ENCODE data around the gene ZC3H12D. TPM values are rescaled to one million over a fixed set of nuclear protein-coding genes. Genes with fewer than 3 reads are reported as not detected.
A peak's percentile ranks its signal among the peaks of the same experiment; 100 is the strongest.
"Not testable (repeated sequence)": the region's sequence is repeated elsewhere in the genome, so short reads cannot be mapped to it uniquely, and the experiment has no call there.

ZC3H12D gene
- total RNA-seq, 1 experiment from 2014 or later, result not detected

DNA sequence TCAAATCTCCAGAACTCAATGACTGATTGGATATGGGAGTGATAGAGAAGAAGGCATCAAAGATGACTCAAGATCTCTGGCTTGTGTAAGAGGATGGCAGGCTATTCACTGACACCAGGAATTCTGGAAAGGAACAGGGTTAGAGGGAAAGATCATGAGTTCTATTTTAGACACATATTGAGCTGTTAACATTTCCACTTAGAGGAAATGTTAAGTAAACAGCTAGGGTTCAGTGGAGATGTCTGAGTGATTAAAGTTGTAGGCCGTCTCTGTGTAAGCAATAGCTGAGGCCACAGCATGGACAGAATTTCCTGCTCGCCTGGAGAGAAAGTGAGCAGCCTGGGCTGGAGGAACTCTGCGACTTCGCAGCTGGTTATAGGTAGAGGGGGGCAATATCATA lies 21.0 kb downstream of the ZC3H12D start:
- in situ Hi-C loops (cut with HindIII; ENCODE audit: low sequenced_read_pairs), result no loop called here

DNA sequence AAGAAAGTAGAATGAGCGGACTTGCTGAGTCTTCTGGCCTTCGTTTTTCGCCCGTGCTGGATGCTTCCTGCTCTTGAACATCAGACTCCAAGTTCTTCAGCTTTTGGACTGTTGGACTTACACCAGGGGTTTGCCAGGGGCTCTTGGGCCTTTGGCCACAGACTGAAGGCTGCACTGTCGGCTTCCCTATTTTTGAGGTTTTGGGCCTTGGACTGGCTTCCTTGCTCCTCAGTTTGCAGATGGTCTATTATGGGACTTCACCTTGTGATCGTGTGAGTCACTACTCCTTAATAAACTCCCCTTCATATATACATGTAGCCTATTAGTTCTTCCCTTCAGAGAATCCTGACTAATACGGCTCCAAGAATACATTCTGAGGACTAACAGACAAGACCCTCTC lies 22.1 kb downstream of the ZC3H12D start:
- DNase-seq (ENCODE audit: low spot score); in situ Hi-C loops (cut with HindIII; ENCODE audit: low sequenced_read_pairs): not testable (repeated sequence)

More for the DNA sequence above, 21.0 kb downstream of the ZC3H12D start:
- DNase-seq (ENCODE audit: low spot score), result no peak

- no peak for DNase-seq (ENCODE audit: low spot score)
- in situ Hi-C loops (cut with HindIII; ENCODE audit: low sequenced_read_pairs), result no loop called here
These were observed 23.1 kb downstream of the ZC3H12D start for GRCh38 chr6:149461670-149462069.

GRCh38 chr6:149460249-149460648 lies 24.6 kb downstream of the ZC3H12D start:
- not testable (repeated sequence) for DNase-seq (ENCODE audit: low spot score)

GRCh38 chr6:149459761-149460160 lies 25.1 kb downstream of the ZC3H12D start:
- in situ Hi-C loops (cut with HindIII; ENCODE audit: low sequenced_read_pairs), result no loop called here

More at GRCh38 chr6:149460249-149460648, 24.6 kb downstream of the ZC3H12D start:
- in situ Hi-C loops (cut with HindIII; ENCODE audit: low sequenced_read_pairs), result not testable (repeated sequence)

DNA sequence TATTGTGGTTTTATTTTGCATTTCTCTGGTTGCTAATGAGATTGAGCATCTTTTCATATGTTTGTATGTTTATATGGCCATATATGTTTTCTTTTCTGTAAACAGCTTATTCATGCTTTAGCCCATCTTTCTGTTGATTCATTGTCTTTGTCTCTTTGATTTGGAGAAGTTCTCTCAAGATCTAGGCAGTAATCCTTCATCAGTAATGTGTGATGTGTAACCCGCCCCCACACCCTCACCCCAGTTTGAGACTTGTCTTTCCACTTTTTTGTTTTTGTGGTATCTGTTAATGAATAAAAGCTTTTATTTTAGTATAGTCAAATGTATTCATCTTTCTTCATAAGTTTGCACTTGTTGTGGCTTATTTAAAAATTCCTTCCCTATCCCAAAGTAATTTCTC lies 26.0 kb downstream of the ZC3H12D start:
- no peak for DNase-seq (ENCODE audit: low spot score)
- in situ Hi-C loops (cut with HindIII; ENCODE audit: low sequenced_read_pairs), result no loop called here

More at GRCh38 chr6:149459761-149460160, 25.1 kb downstream of the ZC3H12D start:
- DNase-seq (ENCODE audit: low spot score), result no peak

DNA sequence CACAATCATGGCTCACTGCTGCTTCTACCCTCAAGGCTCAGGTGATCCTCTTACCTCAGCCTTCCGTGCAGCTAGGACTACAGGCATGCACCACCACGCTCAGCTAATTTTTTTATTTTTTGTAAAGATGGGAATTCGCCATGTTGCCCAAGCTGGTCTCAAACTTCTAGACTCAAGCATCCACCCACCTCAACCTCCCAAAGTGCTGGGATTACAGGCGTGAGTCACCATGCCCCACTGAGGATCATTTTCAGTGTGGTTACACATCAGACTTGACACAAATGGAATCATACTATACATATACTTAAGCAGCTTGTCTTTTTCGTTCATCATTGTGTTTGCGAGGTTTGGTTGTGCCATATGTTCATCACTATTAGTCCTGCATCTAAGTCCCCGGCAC lies 26.6 kb downstream of the ZC3H12D start:
- in situ Hi-C loops (cut with HindIII; ENCODE audit: low sequenced_read_pairs), result no loop called here
- DNase-seq (ENCODE audit: low spot score), result no peak

- in situ Hi-C loops (cut with HindIII; ENCODE audit: low sequenced_read_pairs), result no loop called here
- DNase-seq (ENCODE audit: low spot score), result no peak
These were observed 27.4 kb downstream of the ZC3H12D start for GRCh38 chr6:149457316-149457884.

DNA sequence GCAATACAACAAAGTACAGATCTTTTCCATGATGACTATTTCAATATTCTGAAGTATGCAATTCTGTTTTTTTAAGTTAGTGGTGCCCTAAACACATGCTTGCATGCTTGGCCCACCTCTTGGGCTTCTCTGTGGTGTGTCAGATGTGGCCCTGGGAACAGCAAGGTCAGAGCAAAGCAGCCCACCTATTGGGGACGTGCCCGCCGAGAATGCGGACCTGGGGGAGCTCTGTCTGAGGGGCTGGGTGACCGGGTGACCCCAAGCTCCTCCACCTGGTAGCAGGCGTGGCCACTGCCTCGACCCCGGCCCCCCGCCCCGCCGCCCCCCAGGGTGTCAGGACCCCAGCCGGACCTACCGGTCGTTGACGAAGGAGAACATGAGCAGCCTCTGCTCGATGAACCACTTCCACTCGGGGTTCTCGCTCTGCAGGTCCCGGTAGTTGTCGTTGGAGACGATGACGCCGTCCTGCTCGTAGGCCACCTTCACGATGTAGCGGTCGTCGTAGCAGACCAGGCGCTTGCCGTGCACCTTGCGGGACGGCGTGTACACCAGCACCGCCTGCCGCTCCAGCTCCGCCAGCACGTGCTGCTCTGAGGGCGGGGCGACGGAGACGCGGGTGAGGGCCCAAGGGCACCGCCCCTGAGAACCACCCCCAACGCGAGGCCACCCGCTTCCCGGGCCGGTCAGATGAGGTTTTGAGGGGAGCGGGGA lies 28.3 kb downstream of the ZC3H12D start:
- in situ Hi-C loops (cut with HindIII; ENCODE audit: low sequenced_read_pairs), result no loop called here
- DNase-seq (ENCODE audit: low spot score), result no peak

- DNase-seq (ENCODE audit: low spot score), result no peak
- in situ Hi-C loops (cut with HindIII; ENCODE audit: low sequenced_read_pairs), result no loop called here
These were observed 29.6 kb downstream of the ZC3H12D start for GRCh38 chr6:149455031-149455732.

DNA sequence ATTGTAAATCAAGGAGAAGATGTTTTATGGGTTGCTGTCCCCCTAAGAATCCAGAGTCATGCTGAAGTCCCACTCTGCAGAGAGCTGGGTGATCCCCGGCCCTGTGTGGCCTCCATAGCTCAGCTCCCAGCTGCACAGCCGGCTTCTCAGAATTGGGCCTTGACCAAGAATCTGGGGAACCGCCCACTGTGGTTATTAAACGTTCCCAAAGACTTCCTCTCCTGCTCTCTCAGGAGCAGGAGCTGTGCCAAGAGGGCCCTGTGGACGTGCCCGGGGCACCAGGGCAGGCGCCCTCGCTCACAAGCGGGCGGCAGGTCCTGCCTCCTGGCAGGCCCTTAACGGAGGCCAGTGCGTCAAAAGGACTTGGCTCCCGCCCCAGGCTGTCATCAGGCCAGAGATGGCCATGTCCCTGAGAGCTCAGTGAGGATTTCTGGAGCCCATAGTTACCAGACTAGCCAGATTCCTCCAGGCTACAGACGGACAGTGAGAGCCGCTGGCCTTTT lies 30.4 kb downstream of the ZC3H12D start:
- DNase-seq (ENCODE audit: low spot score), result peak; percentile 94
- in situ Hi-C loops (cut with HindIII; ENCODE audit: low sequenced_read_pairs), result no loop called here

- no peak for DNase-seq (ENCODE audit: low spot score)
- in situ Hi-C loops (cut with HindIII; ENCODE audit: low sequenced_read_pairs), result no loop called here
These were observed 31.0 kb downstream of the ZC3H12D start for GRCh38 chr6:149453597-149454345.

GRCh38 chr6:149452037-149452939 lies 32.5 kb downstream of the ZC3H12D start:
- no peak for DNase-seq (ENCODE audit: low spot score)

GRCh38 chr6:149451376-149452036 lies 33.3 kb downstream of the ZC3H12D start:
- in situ Hi-C loops (cut with HindIII; ENCODE audit: low sequenced_read_pairs), result no loop called here
- DNase-seq (ENCODE audit: low spot score), result no peak

More at GRCh38 chr6:149452037-149452939, 32.5 kb downstream of the ZC3H12D start:
- in situ Hi-C loops (cut with HindIII; ENCODE audit: low sequenced_read_pairs), result no loop called here

- peak; percentile 39 for DNase-seq (ENCODE audit: low spot score)
- in situ Hi-C loops (cut with HindIII; ENCODE audit: low sequenced_read_pairs), result no loop called here
These were observed 34.0 kb downstream of the ZC3H12D start for GRCh38 chr6:149450679-149451375.

- DNase-seq (ENCODE audit: low spot score), result no peak
- in situ Hi-C loops (cut with HindIII; ENCODE audit: low sequenced_read_pairs), result no loop called here
These were observed 34.8 kb downstream of the ZC3H12D start for GRCh38 chr6:149449831-149450678.
